ENCODE measurements around the gene NF1.
"Not testable (repeated sequence)": the region's sequence is repeated elsewhere in the genome, so short reads cannot be mapped to it uniquely, and the experiment has no call there.

NF1 gene

GRCh38 chr17:31198666-31199065, 103.9 kb downstream of the NF1 start:
- DNase-seq (ENCODE audit: low read depth): not testable (repeated sequence)

GRCh38 chr17:31200287-31200686, 105.5 kb downstream of the NF1 start:
- DNase-seq (ENCODE audit: low read depth): no peak

GRCh38 chr17:31202968-31203367, 108.2 kb downstream of the NF1 start:
- DNase-seq (ENCODE audit: low read depth): no peak

- no peak for DNase-seq (ENCODE audit: low read depth)
Measured at GRCh38 chr17:31211352-31212012, 116.7 kb downstream of the NF1 start.

- DNase-seq (ENCODE audit: low read depth): no peak
Measured at GRCh38 chr17:31216031-31216751, 121.4 kb downstream of the NF1 start.

- no peak for DNase-seq (ENCODE audit: low read depth)
Measured at GRCh38 chr17:31224366-31224765, 129.6 kb downstream of the NF1 start.

GRCh38 chr17:31225831-31226230, 131.1 kb downstream of the NF1 start:
- DNase-seq (ENCODE audit: low read depth): no peak

- DNase-seq (ENCODE audit: low read depth): no peak
Measured at GRCh38 chr17:31226373-31226772, 131.6 kb downstream of the NF1 start.

GRCh38 chr17:31226950-31227349, 132.2 kb downstream of the NF1 start:
- DNase-seq (ENCODE audit: low read depth): no peak

- DNase-seq (ENCODE audit: low read depth): no peak
Measured at GRCh38 chr17:31231852-31232251, 137.1 kb downstream of the NF1 start.

- no peak for DNase-seq (ENCODE audit: low read depth)
Measured at GRCh38 chr17:31235110-31235509, 140.3 kb downstream of the NF1 start.

GRCh38 chr17:31236137-31236536, 141.4 kb downstream of the NF1 start:
- no peak for DNase-seq (ENCODE audit: low read depth)

- no peak for DNase-seq (ENCODE audit: low read depth)
Measured at GRCh38 chr17:31236712-31237111, 141.9 kb downstream of the NF1 start.

- no peak for DNase-seq (ENCODE audit: low read depth)
Measured at GRCh38 chr17:31241116-31241515, 146.3 kb downstream of the NF1 start.

- DNase-seq (ENCODE audit: low read depth): no peak
Measured at GRCh38 chr17:31248986-31249834, 154.4 kb downstream of the NF1 start.

- no peak for DNase-seq (ENCODE audit: low read depth)
Measured at GRCh38 chr17:31249835-31250141, 155.0 kb downstream of the NF1 start.

- DNase-seq (ENCODE audit: low read depth): no peak
Measured at GRCh38 chr17:31250229-31250628, 155.5 kb downstream of the NF1 start.

- DNase-seq (ENCODE audit: low read depth): no peak
Measured at GRCh38 chr17:31251105-31251969, 156.6 kb downstream of the NF1 start.

- no peak for DNase-seq (ENCODE audit: low read depth)
Measured at GRCh38 chr17:31251970-31252328, 157.2 kb downstream of the NF1 start.

GRCh38 chr17:31252741-31253140, 158.0 kb downstream of the NF1 start:
- no peak for DNase-seq (ENCODE audit: low read depth)

GRCh38 chr17:31254654-31255053, 159.9 kb downstream of the NF1 start:
- no peak for DNase-seq (ENCODE audit: low read depth)

- DNase-seq (ENCODE audit: low read depth): no peak
Measured at GRCh38 chr17:31256936-31257335, 162.2 kb downstream of the NF1 start.
